GM18526 (cell line): ENCODE measurements around the gene PGAP3.

Source experiments
- POLR2A ChIP-seq: IDR thresholded peaks from 3 replicates; pipeline ENCODE4 v1.6.1; 2011; ENCODE audit not compliant: insufficient read length; ENCODE audit errors: extremely low read depth

PGAP3 gene

GRCh38 chr17:39632153-39632941, 55.5 kb downstream of the PGAP3 start:
- TF ChIP-seq POLR2A, result no peak

GRCh38 chr17:39631403-39631802, 56.5 kb downstream of the PGAP3 start:
- no peak for TF ChIP-seq POLR2A

GRCh38 chr17:39629898-39630297, 58.0 kb downstream of the PGAP3 start:
- no peak for TF ChIP-seq POLR2A

- TF ChIP-seq POLR2A, result no peak
These were observed 58.4 kb downstream of the PGAP3 start for GRCh38 chr17:39629494-39629880.

GRCh38 chr17:39628655-39629493, 59.0 kb downstream of the PGAP3 start:
- no peak for TF ChIP-seq POLR2A

- TF ChIP-seq POLR2A, result no peak
These were observed 59.9 kb downstream of the PGAP3 start for GRCh38 chr17:39627712-39628516.

- no peak for TF ChIP-seq POLR2A
These were observed 60.7 kb downstream of the PGAP3 start for GRCh38 chr17:39627047-39627711.

- no peak for TF ChIP-seq POLR2A
These were observed 61.4 kb downstream of the PGAP3 start, which contains the start of gene PPP1R1B for GRCh38 chr17:39626171-39627046. Gene PPP1R1B (plus strand): TSS chr17:39626952. CDS start chr17:39627393, 441 bp downstream.

GRCh38 chr17:39625198-39625785, 62.6 kb downstream of the PGAP3 start:
- TF ChIP-seq POLR2A, result no peak

- no peak for TF ChIP-seq POLR2A
These were observed 63.5 kb downstream of the PGAP3 start for GRCh38 chr17:39624313-39624712.

- TF ChIP-seq POLR2A, result no peak
These were observed 64.4 kb downstream of the PGAP3 start for GRCh38 chr17:39623356-39623950.

GRCh38 chr17:39622380-39623006, 65.4 kb downstream of the PGAP3 start:
- no peak for TF ChIP-seq POLR2A
